OCI-LY3 (cell line): ENCODE measurements around the gene BST1.

Source experiments
- CTCF ChIP-seq: fragments of 200-600, 300-600 bp; sonication (generic); IDR thresholded peaks from 2 replicates; pipeline ENCODE4 v1.5.1; 2014; ENCODE audit warnings: antibody characterized with exemption, low read length, low read depth
- EZH2phosphoT487 ChIP-seq: fragments of 200-600 bp; shearing (Covaris generic); IDR thresholded peaks from 2 replicates; pipeline ENCODE4 v1.6.1; 2018; ENCODE audit warnings: antibody characterized with exemption, mixed run types, low read depth

- TF ChIP-seq CTCF (peak; percentile 69), EZH2phosphoT487 (no peak)
These were observed 27.2 kb downstream of the BST1 start for GRCh38 chr4:15729910-15730533.
